ENCODE measurements around the gene CAMSAP1. TPM values are rescaled to one million over a fixed set of nuclear protein-coding genes. Genes with fewer than 3 reads are reported as not detected.

CAMSAP1 gene
- total and polyA plus RNA-seq, 2 of the 4 experiments (the other 2 are of a cell fraction) = 8.2 to 19.5 TPM

GRCh38 chr9:135882011-135882410, 25.3 kb downstream of the CAMSAP1 start:
- H2AK9ac ChIP-seq (replicated peaks; ENCODE audit: low read depth, low read length, poor library complexity) = no peak overlapping the region
- no peak overlapping the region for H2BK5ac ChIP-seq (ENCODE audit: low read depth, low read length, poor library complexity, severe bottlenecking)
- H4K5ac ChIP-seq (ENCODE audit: low read depth, low read length) = no peak overlapping the region
- no peak overlapping the region for H2BK15ac ChIP-seq (ENCODE audit: low read depth, low read length)
- intact Hi-C loops (cut with micrococcal nuclease) (no loop called here), dilution Hi-C loops (cut with HindIII; ENCODE audit: low sequenced_read_pairs, unreplicated experiment) (no loop called here), in situ Hi-C loops (cut with MboI; ENCODE audit: low sequenced_read_pairs) (no loop called here)
- TSS peak; percentile 30 for BruUV-seq (replicated peaks)
- H3K18ac ChIP-seq (ENCODE audit: low read depth, low read length) = no peak overlapping the region
- H2BK20ac ChIP-seq (ENCODE audit: low read depth, low read length) = no peak overlapping the region
- no peak overlapping the region for H3K14ac ChIP-seq (replicated peaks; ENCODE audit: low read depth, low read length)
- 73% methylated on average over 3 of the region's 12 CpGs; no CpG with 5 or more reads in 1 of the 2 experiments for WGBS, 2 experiments (ENCODE audit: extremely low coverage in 2 of 2, insufficient read length in 1 of 2)
- no peak overlapping the region for H2AK5ac ChIP-seq (ENCODE audit: low read depth, low read length)
- no peak overlapping the region for H3K27ac ChIP-seq (ENCODE audit: insufficient read depth, low read length)
- no peak overlapping the region for H3K23ac ChIP-seq (ENCODE audit: low read depth, low read length)
- no peak overlapping the region for H4K91ac ChIP-seq (ENCODE audit: insufficient read depth, low read depth, low read length)
- no peak overlapping the region for H3K4me3 ChIP-seq (ENCODE audit: insufficient read depth, low read depth, low read length)
- ATAC-seq (ENCODE audit: low read depth) (no peak), DNase-seq (no peak)
- H3K27me3 ChIP-seq (ENCODE audit: control insufficient read depth, insufficient read depth, low read length) = no peaks in the 10 kb centered on the region
- H2BK120ac ChIP-seq (ENCODE audit: low read depth, low read length) = no peak overlapping the region
- peaks cover 30% of the 10 kb centered on the region for H3K4me1 ChIP-seq (ENCODE audit: control insufficient read depth, insufficient read depth, low read length)
- peaks cover 4% of the 10 kb centered on the region for H3K36me3 ChIP-seq (ENCODE audit: control insufficient read depth, insufficient read depth, low read length)
- no peak overlapping the region for H3K4ac ChIP-seq (ENCODE audit: low read depth, low read length)
- H2AFZ ChIP-seq (replicated peaks; ENCODE audit: low read length, poor library complexity) = no peak overlapping the region
- ChIA-PET CTCF (interaction anchor here (0.7 kb wide), 1 partner anchor 8 kb away, joined by 3 read pairs; no protein-coding TSS in a partner anchor), POLR2A (ENCODE audit: unreplicated experiment) (no interaction called here)
- H3K79me1 ChIP-seq (ENCODE audit: low read depth in 1 of 2, low read length in 2 of 2) = peaks cover 39 to 96% of the 10 kb centered on the region in 2 experiments
- TF ChIP-seq MXI1 (IDR thresholded peaks at IDR 0.05; ENCODE audit: borderline replicate concordance, low read depth, low read length) = no peak
- TF ChIP-seq RFX5 (IDR thresholded peaks at IDR 0.05; ENCODE audit: low read depth, low read length) = no peak
- TF ChIP-seq FOS (IDR thresholded peaks at IDR 0.05; ENCODE audit: low read depth, low read length) = no peak
- TF ChIP-seq USF2 (IDR thresholded peaks at IDR 0.05; ENCODE audit: low read depth, low read length) = no peak
- TF ChIP-seq RCOR1 (IDR thresholded peaks at IDR 0.05; ENCODE audit: insufficient replicate concordance, low read length) = no peak
- TF ChIP-seq MAFK (IDR thresholded peaks at IDR 0.05; ENCODE audit: low read depth, low read length) = no peak
- no peak for TF ChIP-seq ELK1 (IDR thresholded peaks at IDR 0.05; ENCODE audit: borderline replicate concordance, low read depth, low read length)
- TF ChIP-seq CEBPB (IDR thresholded peaks at IDR 0.05; ENCODE audit: low read depth, low read length) = no peak
- TF ChIP-seq SMC3 (IDR thresholded peaks at IDR 0.05; ENCODE audit: low read depth, low read length) = no peak
- no peak for TF ChIP-seq NFE2L2 (IDR thresholded peaks at IDR 0.05; ENCODE audit: low read depth, low read length)
- H4K8ac ChIP-seq (ENCODE audit: low read depth in 2 of 2, low read length in 2 of 2) = no peak overlapping the region
- H3K4me2 ChIP-seq (ENCODE audit: low read depth, low read length) = no peak overlapping the region
- H3K9me1 ChIP-seq (ENCODE audit: insufficient read depth, low read length) = peaks cover 63% of the 10 kb centered on the region
- no peaks in the 10 kb centered on the region for H3K9me3 ChIP-seq (ENCODE audit: control insufficient read depth, insufficient read depth, low read length)
- no peak overlapping the region for H3K56ac ChIP-seq (ENCODE audit: extremely low read depth, insufficient read depth, low read length)
- H4K20me1 ChIP-seq (ENCODE audit: insufficient read depth, low read length) = peaks cover 87% of the 10 kb centered on the region
- no peak overlapping the region for H3K9ac ChIP-seq (ENCODE audit: low read depth, low read length)

All from IMR-90 (cell line).